GM18508 (cell line): Measurements from ENCODE around the gene CFD.
"Not testable (repeated sequence)": the region's sequence is repeated elsewhere in the genome, so short reads cannot be mapped to it uniquely, and the experiment has no call there.

ENCODE experiments used
- ATAC-seq: cut with Tn5 transposase; IDR thresholded peaks from one replicate; pipeline ENCODE4 v1.9.1; 2021; ENCODE audit warnings: moderate number of reproducible peaks; ENCODE audit not compliant: insufficient read depth, unreplicated experiment

CFD gene

GRCh38 chr19:858868-859843 is at the start of gene CFD:
Gene CFD, plus strand, starts transcription at chr19:859664. Its CDS starts 26 bp downstream, at chr19:859690.
- no peak for ATAC-seq

DNA sequence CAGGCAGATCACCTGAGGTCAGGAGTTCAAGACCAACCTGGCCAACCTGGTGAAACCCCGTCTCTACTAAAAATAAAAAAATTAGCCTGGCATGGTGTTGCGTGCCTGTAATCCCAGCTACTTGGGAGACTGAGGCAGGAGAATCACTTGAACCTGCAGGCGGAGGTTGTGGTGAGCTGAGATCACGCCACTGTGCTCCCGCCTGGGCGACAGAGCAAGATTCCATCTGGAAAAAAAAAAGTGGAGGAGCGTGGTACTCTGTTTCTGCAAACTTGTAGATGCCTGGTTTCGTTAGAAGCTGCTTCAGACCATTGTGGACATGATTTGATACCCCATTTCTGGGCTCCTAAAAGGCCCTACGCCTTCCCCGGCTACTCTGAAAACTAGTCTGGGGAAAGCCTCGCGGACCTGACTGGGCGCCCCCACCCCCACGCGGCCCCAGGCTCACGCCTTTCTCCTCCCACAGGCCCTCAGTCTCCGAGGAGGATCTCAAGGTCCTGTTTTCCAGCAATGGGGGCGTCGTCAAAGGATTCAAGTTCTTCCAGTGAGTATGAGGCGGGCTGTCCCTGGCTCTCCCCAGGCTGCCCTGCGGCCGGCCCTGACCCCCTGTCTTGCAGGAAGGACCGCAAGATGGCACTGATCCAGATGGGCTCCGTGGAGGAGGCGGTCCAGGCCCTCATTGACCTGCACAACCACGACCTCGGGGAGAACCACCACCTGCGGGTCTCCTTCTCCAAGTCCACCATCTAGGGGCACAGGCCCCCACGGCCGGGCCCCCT is 49.2 kb upstream of the CFD start:
- no peak for ATAC-seq

DNA sequence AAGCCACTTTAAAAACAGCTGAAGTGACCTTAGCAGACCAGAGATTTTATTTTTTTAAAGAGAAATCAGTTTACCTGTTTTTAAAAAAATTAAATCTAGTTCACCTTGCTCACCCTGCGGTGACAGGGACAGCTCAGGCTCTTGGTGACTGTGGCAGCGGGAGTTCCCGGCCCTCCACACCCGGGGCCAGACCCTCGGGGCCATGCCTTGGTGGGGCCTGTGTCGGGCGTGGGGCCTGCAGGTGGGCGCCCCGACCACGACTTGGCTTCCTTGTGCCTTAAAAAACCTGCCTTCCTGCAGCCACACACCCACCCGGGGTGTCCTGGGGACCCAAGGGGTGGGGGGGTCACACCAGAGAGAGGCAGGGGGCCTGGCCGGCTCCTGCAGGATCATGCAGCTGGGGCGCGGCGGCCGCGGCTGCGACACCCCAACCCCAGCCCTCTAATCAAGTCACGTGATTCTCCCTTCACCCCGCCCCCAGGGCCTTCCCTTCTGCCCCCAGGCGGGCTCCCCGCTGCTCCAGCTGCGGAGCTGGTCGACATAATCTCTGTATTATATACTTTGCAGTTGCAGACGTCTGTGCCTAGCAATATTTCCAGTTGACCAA is 48.5 kb upstream of the CFD start:
- ATAC-seq, result no peak

GRCh38 chr19:811506-812048 is 47.9 kb upstream of the CFD start:
- no peak for ATAC-seq

DNA sequence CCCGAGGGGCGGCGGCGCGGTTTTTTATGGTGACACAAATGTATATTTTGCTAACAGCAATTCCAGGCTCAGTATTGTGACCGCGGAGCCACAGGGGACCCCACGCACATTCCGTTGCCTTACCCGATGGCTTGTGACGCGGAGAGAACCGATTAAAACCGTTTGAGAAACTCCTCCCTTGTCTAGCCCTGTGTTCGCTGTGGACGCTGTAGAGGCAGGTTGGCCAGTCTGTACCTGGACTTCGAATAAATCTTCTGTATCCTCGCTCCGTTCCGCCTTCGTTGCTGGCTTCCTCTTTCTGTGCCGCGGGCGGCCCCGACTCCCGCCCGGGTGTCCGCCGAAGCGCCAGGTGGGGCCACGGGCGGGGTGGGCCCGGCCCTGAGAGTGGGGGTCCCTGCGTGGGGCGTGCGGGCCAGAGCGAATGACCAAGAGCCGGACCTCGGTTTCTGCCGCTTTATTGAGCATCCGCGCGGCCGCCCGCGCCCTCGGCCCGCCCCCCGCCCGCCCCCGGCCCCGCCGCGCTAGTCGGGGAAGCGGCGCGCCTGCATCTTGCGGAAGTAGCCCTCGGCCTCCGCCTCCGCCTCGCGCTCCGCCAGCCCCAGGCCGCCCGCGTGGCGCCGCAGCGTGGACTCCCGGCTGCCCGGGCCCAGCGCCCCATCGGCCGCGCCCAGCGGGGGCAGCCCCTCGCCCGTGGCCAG is 47.3 kb upstream of the CFD start:
- ATAC-seq, result no peak

GRCh38 chr19:812747-813218 is 46.7 kb upstream of the CFD start:
- no peak for ATAC-seq

DNA sequence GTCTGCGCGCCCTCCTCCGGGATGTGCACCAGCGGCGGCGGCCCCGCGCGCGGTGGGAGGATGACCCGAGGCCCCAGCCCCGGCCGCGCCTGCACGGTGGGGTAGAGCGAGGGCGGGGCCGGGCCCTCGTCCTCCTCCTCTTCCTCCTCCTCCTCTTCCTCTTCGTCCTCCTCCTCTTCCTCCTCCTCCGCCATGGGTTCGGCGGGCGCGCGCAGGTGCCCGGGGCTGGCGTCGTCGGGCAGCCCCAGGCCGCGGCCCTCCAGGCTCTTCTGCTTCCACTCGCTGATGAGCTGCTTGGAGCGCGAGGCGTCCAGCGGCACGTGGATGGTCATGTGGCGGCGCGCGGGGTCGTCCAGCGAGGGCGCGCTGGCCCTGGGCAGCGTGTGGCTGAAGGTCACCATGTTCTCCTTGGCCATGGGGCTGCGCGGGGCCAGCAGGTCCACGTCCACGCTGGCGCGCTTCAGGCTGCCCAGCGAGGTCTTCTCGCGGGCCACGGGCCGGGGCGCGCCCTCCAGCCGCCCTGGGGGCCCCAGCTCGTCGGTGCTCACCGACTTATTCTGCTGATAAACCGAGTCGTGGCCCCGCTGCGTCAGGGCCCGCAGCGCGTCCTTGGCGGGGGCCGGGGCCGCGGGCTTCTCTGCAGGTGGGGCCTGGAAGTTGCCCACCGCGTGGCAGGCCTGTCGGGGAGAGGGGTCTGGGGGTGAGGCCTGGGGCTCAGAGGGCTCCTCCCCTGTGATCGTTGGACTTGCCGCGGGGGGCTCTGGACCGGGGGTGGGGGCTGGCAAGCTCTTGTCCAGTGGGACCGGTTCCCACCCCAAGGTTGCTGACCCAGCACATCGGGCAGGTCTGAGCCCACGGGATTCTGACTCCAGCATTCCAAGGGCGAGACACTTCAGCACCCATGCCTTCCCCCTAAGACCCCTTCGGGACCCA is 46.0 kb upstream of the CFD start:
- ATAC-seq, result no peak

DNA sequence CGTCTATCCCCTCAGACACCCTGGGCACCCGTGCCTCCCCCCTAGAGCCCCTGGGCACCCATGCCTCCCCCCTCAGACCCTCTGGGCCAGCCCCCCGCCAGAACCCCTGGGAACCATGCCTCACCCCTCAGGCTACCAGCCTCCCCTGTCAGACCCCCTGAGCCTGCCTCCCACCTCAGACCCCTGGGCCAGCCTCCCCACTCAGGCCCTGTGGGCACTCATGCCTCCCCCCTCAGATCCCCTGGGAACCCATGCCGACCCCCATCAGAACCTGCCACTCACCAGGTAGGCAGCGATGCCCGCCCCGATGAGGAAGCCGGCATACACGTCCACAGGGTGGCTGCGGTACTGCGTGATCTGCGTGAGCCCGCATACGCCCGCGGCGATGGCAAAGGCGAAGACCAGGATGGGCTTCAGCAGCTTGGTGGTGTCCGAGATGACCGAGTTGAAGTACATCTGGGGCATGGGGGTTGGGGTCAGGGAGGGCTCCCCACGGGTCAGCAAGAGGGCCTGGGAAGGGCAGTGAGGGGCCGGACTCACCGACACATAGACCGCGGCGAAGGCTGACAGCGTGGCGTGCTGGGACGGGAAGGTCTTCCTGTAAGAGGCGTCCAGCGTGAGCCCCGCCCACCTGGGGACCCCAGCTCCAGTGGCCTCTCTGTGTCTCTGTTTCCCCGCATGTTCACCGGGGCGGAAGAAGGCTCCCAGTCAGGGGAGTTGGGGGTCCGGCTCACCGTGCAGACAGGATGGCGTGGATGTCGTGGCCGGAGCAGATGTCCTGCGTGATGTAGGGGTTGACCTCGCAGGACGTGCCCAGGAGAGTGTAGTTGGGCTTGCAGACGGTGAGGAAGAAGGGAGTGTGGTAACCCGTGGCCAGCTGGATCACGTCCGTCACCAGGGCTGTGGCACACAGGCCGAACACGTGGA is 45.0 kb upstream of the CFD start:
- no peak for ATAC-seq

GRCh38 chr19:815079-815774 is 44.2 kb upstream of the CFD start:
- no peak for ATAC-seq

- ATAC-seq, result no peak
Observed at GRCh38 chr19:815775-816499, 43.5 kb upstream of the CFD start.

- ATAC-seq, result no peak
Observed at GRCh38 chr19:816500-816857, 43.0 kb upstream of the CFD start.

DNA sequence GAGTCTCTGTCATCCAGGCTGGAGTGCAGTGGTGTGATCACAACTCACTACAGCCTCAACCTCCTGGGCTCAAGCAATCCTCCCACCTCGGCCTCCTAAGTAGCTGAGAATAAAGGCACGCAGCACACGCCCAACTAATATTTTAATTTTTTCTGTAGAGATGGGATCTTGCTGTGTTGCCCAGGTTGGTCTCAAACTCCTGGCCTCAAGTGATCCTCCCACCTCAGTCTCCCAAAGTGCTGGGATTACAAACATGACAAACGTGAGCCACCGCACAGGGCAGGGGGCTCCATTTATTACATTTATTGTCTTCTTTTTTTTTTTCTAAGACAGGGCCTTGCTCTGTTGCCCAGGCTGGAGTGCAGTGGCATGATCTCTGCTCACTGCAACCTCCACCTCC is 39.3 kb upstream of the CFD start:
- not testable (repeated sequence) for ATAC-seq

- ATAC-seq, result no peak
Observed at GRCh38 chr19:821231-821824, 38.1 kb upstream of the CFD start.

- no peak for ATAC-seq
Observed at GRCh38 chr19:821825-822503, 37.5 kb upstream of the CFD start, which contains the start of gene PLPPR3. Gene PLPPR3, minus strand, starts transcription at chr19:821955. Its CDS starts 396 bp downstream, at chr19:821559.

DNA sequence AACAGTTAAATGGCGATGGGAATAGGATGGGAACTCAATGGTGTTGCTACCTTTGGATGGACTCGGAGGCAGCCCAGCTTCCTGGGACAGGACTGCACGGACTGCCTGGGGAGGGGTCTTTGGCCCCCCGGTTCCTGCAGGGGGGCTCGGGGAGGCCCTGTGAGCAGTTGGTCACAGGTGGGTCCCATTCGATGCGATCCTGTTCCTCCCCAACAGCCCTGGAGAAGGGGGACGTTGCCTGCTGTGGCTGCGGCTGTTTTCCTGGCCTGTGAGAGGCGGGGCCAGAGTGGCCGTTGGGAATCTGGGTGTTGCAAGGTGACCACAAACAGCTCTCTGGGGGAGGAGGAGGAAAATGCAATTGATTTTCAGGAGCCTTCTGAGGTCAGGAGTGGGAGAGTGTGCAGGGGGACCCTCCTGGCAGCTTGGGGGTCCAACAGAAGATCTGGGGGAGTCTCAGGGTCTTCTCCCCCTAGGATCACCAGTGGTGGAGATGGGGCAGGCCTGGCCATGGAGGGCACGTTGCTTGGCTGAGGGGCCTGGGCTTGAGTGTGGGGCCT is 35.8 kb upstream of the CFD start:
- no peak for ATAC-seq
